Measurements from ENCODE around the gene LRRK2. TPM values are rescaled to one million over a fixed set of nuclear protein-coding genes. Genes with fewer than 3 reads are reported as not detected.
"Not testable (repeated sequence)": the region's sequence is repeated elsewhere in the genome, so short reads cannot be mapped to it uniquely, and the experiment has no call there.

Gene LRRK2
- polyA plus RNA-seq, 4 donors, result 20.5 to 45.1 (median 40.5) TPM

DNA sequence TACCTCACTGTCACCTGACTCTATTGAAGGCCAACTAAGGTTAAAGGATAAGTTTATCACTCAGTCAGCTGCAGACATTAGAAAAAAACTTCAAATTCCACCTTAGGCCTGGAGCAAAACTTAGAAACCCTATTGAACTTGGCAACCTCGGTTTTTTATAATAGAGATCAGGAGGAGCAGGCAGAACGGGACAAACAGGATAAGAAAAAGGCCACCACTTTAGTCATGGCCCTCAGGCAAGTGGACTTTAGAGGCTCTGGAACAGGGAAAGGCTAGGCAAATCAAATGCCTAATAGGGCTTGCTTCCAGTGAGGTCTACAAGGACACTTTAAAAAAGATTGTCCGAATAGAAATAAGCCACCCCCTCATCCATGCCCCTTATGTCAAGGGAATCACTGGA lies 162.5 kb downstream of the LRRK2 start:
- not testable (repeated sequence) for DNase-seq (ENCODE audit: low read depth in 4 of 4, low spot score in 3 of 4)

DNA sequence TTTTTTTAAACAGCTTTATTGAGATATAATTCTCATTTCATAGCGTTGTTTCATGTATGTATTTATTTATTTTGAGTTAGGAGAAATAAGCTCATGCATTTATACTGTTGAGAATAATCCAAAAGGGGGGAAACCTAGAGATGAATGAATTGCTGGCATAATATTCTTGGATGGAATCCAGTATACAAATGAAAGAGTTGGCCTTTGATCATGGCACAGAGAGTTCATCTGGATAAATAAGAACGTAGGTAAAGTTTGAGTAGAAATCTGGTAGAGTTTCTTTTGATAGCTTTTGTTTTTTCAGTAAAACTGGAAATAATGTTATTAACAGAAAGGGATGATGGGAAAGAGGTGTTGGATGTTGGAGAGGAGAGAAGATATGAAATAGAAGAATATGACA lies 166.2 kb downstream of the LRRK2 start:
- DNase-seq (ENCODE audit: low read depth in 4 of 4, low spot score in 3 of 4), result no peak

DNA sequence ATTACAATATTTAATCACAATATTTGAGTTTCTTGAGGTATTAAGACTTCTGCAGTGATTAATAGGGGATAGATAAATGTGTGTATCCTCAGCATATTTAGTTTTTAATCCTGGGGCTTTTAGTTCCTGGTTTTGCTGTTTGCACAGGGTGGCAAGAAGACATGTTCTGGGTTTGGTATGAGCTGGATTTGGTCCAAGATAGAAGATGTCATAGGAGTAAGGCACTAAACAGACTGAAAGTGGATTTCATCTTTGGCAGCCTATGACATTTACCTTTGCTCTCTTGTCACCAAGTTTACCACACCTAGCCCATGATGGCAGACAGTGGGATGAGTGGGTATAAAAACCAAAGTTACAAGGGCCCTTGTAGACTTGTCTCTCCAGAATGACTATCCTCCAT lies 168.2 kb downstream of the LRRK2 start:
- DNase-seq (ENCODE audit: low read depth in 4 of 4, low spot score in 3 of 4), result no peak

- DNase-seq (ENCODE audit: low read depth in 4 of 4, low spot score in 3 of 4), result no peak
These were observed 174.9 kb downstream of the LRRK2 start for GRCh38 chr12:40399656-40400055.

- no peak for DNase-seq (ENCODE audit: low read depth in 4 of 4, low spot score in 3 of 4)
These were observed 180.6 kb downstream of the LRRK2 start for GRCh38 chr12:40405419-40405818.

Other genes with a start within 250 kb of the LRRK2 start
- gene SLC2A13, start 118.9 kb upstream of the LRRK2 start, polyA plus RNA-seq (ENCODE audit: insufficient read length in 4 of 4), result 10 to 100 TPM; 11.7 to 17.8 (median 17.0) TPM